Naive thymus-derived CD8-positive, alpha-beta T cell (primary cell): ENCODE data around the gene KSR2. TPM values are rescaled to one million over a fixed set of nuclear protein-coding genes. Genes with fewer than 3 reads are reported as not detected.

ENCODE experiments used
- ATAC-seq, 2 donors: fragments of 150-1000 bp; cut with Tn5 transposase in 1 of 2; sonication (Bioruptor Pico), chemical (Tn5 transposase) in 1 of 2; 1 replicate in 1 of 2; 2 replicates in 1 of 2; pipeline ENCODE4 v1.10.0; 2021; ENCODE audit warnings: mild to moderate bottlenecking in 2 of 2, moderate library complexity in 2 of 2
- POLR2A ChIA-PET: fragments of 350-600 bp; sonication (Branson Sonifier 250); formaldehyde crosslinking; loops from one replicate; lab custom pipeline; 2021; ENCODE audit warnings: antibody characterized with exemption; lab: Charles Lee
- DNase-seq, 10 donors: peaks; one replicate each; pipeline versions ENCODE4 v3.0.0 to v3.0.0-alpha.2; 2020 to 2022
- H3K27ac Mint-ChIP-seq, 10 donors: one replicate each; pipeline ENCODE4 v1.8.0; 2020 to 2022; ENCODE audit warnings: mild to moderate bottlenecking in 10 of 10, mixed read lengths in 10 of 10, moderate library complexity in 4 of 10, inconsistent platforms in 1 of 10
- H3K27me3 Mint-ChIP-seq, 5 donors: one replicate each; pipeline ENCODE4 v1.8.0; 2021 to 2022; ENCODE audit warnings: mixed read lengths in 5 of 5
- H3K36me3 Mint-ChIP-seq, 3 donors: one replicate each; pipeline ENCODE4 v1.8.0; 2020 to 2022; ENCODE audit warnings: mixed read lengths in 3 of 3, mild to moderate bottlenecking in 2 of 3, inconsistent platforms in 1 of 3
- H3K4me1 Mint-ChIP-seq, 4 donors: one replicate each; pipeline ENCODE4 v1.8.0; 2021 to 2022; ENCODE audit warnings: mixed read lengths in 4 of 4
- H3K4me3 Mint-ChIP-seq, 10 donors: one replicate each; pipeline ENCODE4 v1.8.0; 2020 to 2022; ENCODE audit warnings: mild to moderate bottlenecking in 10 of 10, mixed read lengths in 10 of 10, moderate library complexity in 6 of 10, inconsistent platforms in 1 of 10
- H3K9me3 Mint-ChIP-seq, 9 donors: one replicate each; pipeline ENCODE4 v1.8.0; 2020 to 2022; ENCODE audit warnings: mixed read lengths in 9 of 9, mild to moderate bottlenecking in 3 of 9, inconsistent platforms in 1 of 9, moderate library complexity in 1 of 9
- polyA plus RNA-seq, 3 donors: library from polyadenylated mRNA; unstranded; fragments of 300-500 nt; fragmentation: Illumina TruSeq; gene quantifications; one replicate each; pipeline ENCODE4 v1.2.3, GENCODE V29; 2021
- total RNA-seq, 8 experiments: library from RNA in 2 of 8; stranded (reverse) in 2 of 8; gene quantifications; one replicate each; pipeline ENCODE4 v1.2.3 and lab custom pipeline; 2021 to 2026

Gene KSR2
- total and polyA plus RNA-seq, 5 experiments from 2014 or later = not detected

DNA sequence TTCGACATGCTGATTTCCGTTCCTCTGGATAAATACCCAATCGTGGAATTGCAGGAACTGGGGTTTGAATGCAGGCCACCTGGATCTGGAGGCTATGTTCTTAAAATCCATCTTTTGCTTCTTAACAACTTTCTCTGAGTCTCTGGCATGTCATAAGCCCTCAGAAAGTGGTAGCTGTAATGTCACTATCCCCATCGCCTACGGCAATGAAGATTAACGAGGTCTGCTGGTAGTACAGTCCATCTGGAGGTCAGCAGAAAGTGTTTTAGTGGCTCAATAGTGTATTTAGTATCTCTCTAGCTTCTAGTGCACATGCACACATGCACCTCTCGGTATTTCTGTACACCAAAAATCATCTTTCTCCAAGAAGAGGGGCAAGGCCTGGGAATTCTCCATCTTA lies 477.1 kb downstream of the KSR2 start:
- Mint-ChIP-seq H3K27me3 (peaks cover 0 to 11% (median 0%) of the 10 kb centered on the region in 5 donors), H3K4me3 (no peak overlapping the region), H3K27ac (no peak overlapping the region), H3K9me3 (peaks cover 0 to 10% (median 0%) of the 10 kb centered on the region in 9 donors), H3K4me1 (no peaks in the 10 kb centered on the region), H3K36me3 (no peaks in the 10 kb centered on the region)
- ATAC-seq = no peak
- no peak for DNase-seq
- POLR2A ChIA-PET = no interaction called here

DNA sequence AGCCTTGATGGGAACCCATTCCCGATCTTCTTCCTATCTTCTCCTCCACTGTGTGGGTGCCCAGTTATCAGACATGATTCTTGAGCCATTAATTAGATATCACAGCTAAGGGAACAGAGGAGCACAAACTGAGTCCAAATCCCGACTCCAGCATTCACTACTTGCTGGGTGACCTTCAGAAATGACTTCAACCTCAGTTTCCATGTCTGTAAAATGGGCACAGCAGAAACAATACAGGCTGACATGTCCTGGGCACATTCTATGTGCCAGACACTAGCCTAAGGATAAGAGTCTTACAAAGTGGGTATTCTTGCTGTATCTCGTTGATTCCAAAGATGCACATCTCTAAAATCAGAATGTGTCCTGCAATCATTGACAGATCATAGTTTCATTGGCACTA lies 478.7 kb downstream of the KSR2 start:
- Mint-ChIP-seq H3K27me3 (peaks cover 0 to 11% (median 0%) of the 10 kb centered on the region in 5 donors), H3K27ac (no peak overlapping the region), H3K36me3 (no peaks in the 10 kb centered on the region), H3K9me3 (peaks cover 0 to 10% (median 2%) of the 10 kb centered on the region in 9 donors), H3K4me1 (no peaks in the 10 kb centered on the region), H3K4me3 (no peak overlapping the region)
- ATAC-seq (no peak), DNase-seq (no peak)
- POLR2A ChIA-PET = no interaction called here

DNA sequence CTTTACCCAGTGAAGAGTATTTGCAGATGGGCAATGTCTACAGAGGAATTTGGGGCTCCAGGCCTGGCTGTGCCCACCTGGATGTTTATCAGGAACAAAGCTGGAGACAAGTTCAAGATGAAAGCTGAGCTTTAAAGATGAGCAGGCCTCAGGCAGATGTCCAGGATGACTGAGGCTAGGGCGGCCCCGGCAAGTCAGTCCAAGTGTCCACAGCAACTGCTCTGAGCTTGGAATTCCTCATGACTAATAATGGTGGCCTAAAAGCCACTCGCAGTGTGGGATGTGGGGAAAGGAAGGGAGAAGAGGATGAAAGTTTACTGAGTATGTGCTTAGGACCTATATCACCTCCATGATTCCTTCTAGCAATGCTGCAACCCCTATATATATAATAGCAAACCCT lies 479.1 kb downstream of the KSR2 start:
- H3K27ac Mint-ChIP-seq = no peak overlapping the region
- POLR2A ChIA-PET = no interaction called here
- ATAC-seq (no peak), DNase-seq (no peak)
- no peaks in the 10 kb centered on the region for H3K36me3 Mint-ChIP-seq
- H3K9me3 Mint-ChIP-seq = peaks cover 0 to 5% (median 2%) of the 10 kb centered on the region in 9 donors
- no peak overlapping the region for H3K4me3 Mint-ChIP-seq
- H3K27me3 Mint-ChIP-seq = peaks cover 0 to 11% (median 0%) of the 10 kb centered on the region in 5 donors
- no peaks in the 10 kb centered on the region for H3K4me1 Mint-ChIP-seq

DNA sequence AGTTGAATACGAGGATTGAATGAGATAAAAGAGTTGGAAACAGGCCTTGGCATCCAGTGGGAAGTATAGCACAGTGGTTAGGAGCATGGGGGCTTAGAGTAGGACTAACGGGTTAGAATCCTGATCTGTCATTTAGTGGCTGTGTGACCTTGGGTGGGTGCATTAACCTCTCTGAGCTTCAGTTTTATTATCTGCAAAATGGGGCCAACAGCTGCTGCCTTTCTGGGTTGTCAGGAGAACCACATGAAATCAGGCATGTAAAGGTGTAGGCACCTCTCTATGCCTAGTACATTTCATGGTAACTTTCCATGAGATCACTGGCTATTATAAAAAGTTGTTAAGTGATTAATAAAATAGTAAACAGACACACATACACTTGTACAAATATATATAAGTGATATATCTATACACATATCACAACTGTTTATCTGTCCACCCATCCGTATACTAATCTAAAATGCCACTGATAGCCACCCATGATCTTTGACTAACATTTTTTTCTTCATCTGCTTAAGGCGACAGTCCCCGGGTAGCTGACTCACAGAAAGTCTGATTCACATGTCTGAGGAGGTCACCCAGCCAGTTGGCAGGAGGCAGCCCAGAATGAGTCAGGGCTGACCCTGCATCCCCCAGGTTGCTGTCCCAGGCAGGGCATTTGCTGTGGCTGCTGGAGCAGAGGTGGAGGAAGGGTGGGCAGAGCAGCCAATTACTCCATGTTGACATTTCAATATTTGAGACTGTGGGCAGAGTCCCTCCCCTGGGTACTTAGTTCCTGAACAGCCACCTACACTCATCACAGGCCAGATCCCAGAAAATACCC lies 481.7 kb downstream of the KSR2 start:
- no peak overlapping the region for H3K4me3 Mint-ChIP-seq
- POLR2A ChIA-PET = no interaction called here
- no peaks in the 10 kb centered on the region for H3K4me1 Mint-ChIP-seq
- H3K27ac Mint-ChIP-seq = no peak overlapping the region
- ATAC-seq = no peak
- no peak for DNase-seq
- H3K9me3 Mint-ChIP-seq = peaks cover 0 to 6% (median 0%) of the 10 kb centered on the region in 9 donors
- peaks cover 0 to 6% (median 1%) of the 10 kb centered on the region in 5 donors for H3K27me3 Mint-ChIP-seq
- no peaks in the 10 kb centered on the region for H3K36me3 Mint-ChIP-seq

DNA sequence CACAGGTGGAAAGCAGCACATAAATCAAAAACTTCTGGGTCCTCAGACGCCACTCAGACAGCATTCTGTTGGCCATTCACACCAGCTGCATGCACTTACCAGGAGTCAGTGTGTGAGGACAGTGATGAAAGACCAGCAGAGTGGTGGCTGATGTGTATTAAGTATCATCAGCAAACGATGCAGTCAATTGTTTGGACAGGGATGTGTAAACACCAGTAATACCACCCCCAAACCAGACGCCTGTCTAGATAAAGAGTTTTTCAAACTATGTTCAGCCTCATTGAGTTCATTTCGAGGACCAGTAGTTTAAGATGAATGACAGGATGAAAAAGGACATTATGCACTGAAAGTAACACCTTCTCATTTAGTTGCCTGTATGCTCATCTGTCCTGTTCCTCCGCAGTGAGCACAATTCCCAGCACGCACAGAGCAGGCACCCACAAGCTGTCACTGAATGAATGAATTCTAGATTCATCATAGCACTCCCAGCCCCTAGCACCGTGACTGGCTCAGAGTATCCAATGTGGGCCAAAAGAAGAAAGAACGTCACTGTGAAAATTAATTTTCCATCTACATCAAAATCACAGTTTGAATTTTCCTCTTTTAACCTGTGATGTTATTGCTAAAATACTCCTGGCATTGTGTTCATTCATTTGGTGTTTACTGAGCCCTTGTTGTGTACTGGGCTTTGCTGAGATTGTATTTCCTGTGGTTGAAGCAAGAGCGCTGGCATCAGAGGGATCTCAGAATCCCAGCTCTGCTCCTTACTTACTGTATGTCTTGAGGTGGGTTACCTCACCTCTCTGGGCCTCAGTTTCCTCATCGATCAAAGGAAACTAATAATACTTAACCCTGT lies 482.6 kb downstream of the KSR2 start:
- DNase-seq (no peak), ATAC-seq (no peak)
- H3K4me3 Mint-ChIP-seq = no peak overlapping the region
- H3K4me1 Mint-ChIP-seq = no peaks in the 10 kb centered on the region
- no peaks in the 10 kb centered on the region for H3K36me3 Mint-ChIP-seq
- H3K27me3 Mint-ChIP-seq = peaks cover 0 to 6% (median 1%) of the 10 kb centered on the region in 5 donors
- H3K27ac Mint-ChIP-seq = no peak overlapping the region
- H3K9me3 Mint-ChIP-seq = peaks cover 0 to 8% (median 2%) of the 10 kb centered on the region in 9 donors
- POLR2A ChIA-PET = no interaction called here

DNA sequence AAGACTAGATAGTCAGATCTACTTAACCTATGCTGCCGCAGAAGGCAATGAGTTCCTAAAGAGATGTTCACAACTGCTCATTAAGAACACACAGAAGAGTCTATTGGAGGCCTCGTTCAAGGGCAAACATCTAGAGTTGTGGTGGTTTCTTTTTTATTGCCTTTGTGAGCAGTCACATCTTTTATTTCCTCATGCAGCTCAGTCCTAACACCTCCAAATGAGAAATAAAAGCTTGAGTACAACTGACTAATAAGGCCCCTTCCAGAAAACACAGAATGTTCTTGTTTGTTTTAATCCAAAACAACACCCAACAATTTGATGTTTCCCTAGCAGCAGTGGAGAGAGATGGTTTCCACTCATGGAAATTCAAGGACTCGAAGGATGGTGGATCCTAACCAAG lies 483.9 kb downstream of the KSR2 start:
- no peaks in the 10 kb centered on the region for H3K36me3 Mint-ChIP-seq
- no peak overlapping the region for H3K27ac Mint-ChIP-seq
- DNase-seq = no peak
- H3K9me3 Mint-ChIP-seq = peaks cover 0 to 11% (median 5%) of the 10 kb centered on the region in 9 donors
- no peak overlapping the region for H3K4me3 Mint-ChIP-seq
- POLR2A ChIA-PET = no interaction called here
- H3K4me1 Mint-ChIP-seq = no peaks in the 10 kb centered on the region
- H3K27me3 Mint-ChIP-seq = peaks cover 0 to 9% (median 2%) of the 10 kb centered on the region in 5 donors
- ATAC-seq = no peak

DNA sequence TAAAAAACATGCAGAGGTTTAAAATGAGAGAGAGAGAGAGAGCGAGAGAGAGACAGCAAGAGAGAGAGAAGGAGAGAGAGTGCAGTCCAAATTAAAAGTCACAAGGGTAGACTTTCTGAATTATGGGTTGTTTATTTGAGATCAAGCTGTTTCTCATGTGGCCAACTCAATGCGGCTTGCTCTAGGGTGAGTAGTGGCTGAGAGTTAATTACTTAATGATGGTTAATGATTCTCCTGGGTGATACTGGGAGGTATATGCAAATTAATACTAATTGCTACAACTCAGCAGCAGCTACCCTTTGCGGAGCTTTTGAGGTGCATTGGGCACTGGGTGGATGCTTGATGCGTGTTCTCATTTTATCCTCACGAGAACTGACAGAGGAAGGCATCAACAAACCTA lies 485.3 kb downstream of the KSR2 start:
- ATAC-seq (no peak), DNase-seq (no peak)
- H3K27ac Mint-ChIP-seq = no peak overlapping the region
- H3K27me3 Mint-ChIP-seq = peaks cover 1 to 9% (median 2%) of the 10 kb centered on the region in 5 donors
- no peak overlapping the region for H3K4me3 Mint-ChIP-seq
- H3K4me1 Mint-ChIP-seq = no peaks in the 10 kb centered on the region
- H3K9me3 Mint-ChIP-seq = peaks cover 0 to 9% (median 5%) of the 10 kb centered on the region in 9 donors
- POLR2A ChIA-PET = no interaction called here
- no peaks in the 10 kb centered on the region for H3K36me3 Mint-ChIP-seq

DNA sequence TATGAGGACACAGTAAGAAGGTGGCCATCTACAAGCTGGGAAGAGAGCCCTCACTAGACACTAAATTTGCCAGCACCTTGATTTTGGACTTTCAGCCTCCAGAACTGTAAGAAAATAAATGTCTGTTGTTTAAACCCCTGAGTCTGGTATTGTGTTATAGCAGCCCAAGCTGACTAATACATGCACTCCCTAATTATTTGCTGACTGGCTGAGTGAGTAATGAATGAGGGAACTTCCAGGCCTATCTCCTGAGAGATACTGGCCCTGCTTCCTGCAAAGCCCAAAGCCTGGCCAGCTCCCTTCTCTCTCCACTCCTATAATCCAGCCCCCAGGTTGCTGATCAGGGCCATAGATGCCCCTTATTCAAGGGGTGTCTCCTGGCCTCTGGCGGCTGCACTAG lies 487.3 kb downstream of the KSR2 start:
- Mint-ChIP-seq H3K4me1 (no peaks in the 10 kb centered on the region), H3K9me3 (peaks cover 0 to 9% (median 4%) of the 10 kb centered on the region in 9 donors), H3K36me3 (no peaks in the 10 kb centered on the region), H3K4me3 (no peak overlapping the region), H3K27me3 (peaks cover 0 to 16% (median 5%) of the 10 kb centered on the region in 5 donors), H3K27ac (no peak overlapping the region)
- POLR2A ChIA-PET = no interaction called here
- ATAC-seq = no peak
- no peak for DNase-seq

DNA sequence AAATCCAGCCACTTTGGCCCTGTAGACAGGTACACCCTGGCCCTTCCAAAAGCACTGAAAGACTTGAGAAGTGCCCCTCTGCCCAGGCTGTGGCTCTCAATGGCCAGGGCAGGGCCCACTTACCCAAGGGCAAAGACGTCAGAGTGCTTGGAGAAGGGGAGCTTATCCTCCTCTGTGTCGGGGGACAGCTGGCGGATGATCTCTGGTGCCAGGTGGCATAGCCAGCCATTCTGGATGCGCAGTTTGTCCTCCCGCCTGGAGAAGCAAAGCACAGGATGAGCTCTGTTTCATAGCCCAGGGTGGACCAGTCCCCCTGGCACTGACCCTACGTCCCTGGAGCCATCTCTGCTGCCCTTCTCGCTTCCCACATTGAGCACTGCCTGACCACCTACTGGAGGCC lies 492.4 kb downstream of the KSR2 start:
- Mint-ChIP-seq H3K4me1 (no peaks in the 10 kb centered on the region), H3K27me3 (peaks cover 4 to 25% (median 9%) of the 10 kb centered on the region in 5 donors), H3K27ac (no peak overlapping the region), H3K4me3 (no peak overlapping the region), H3K9me3 (peaks cover 0 to 8% (median under 1%) of the 10 kb centered on the region in 9 donors), H3K36me3 (no peaks in the 10 kb centered on the region)
- POLR2A ChIA-PET = no interaction called here
- ATAC-seq (no peak), DNase-seq (no peak)

DNA sequence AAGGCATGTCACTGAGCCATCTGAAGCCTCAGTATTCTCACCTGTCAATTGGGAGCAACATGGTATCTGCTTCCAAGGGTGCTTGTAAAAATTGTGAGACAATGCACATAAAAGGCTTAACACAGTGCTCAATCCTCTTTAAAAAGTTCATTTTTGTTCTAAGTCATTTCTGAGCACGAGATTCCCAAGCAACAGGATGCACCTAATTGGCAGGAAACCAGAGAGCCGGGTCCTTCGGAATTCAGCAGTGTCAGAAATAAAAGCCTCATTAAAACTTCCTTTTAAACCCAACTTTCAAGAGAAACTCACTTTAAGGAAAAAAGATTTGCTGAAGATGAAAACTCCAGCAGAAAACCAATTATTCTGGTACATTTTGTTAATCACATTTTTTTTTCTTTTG lies 494.9 kb downstream of the KSR2 start:
- ATAC-seq (no peak), DNase-seq (no peak)
- peaks cover 4 to 22% (median 9%) of the 10 kb centered on the region in 5 donors for H3K27me3 Mint-ChIP-seq
- peaks cover 0 to 11% (median 4%) of the 10 kb centered on the region in 9 donors for H3K9me3 Mint-ChIP-seq
- peaks cover 0 to 3% (median 0%) of the 10 kb centered on the region in 3 donors for H3K36me3 Mint-ChIP-seq
- no peaks in the 10 kb centered on the region for H3K4me1 Mint-ChIP-seq
- H3K27ac Mint-ChIP-seq = no peak overlapping the region
- H3K4me3 Mint-ChIP-seq = no peak overlapping the region
- POLR2A ChIA-PET = no interaction called here

DNA sequence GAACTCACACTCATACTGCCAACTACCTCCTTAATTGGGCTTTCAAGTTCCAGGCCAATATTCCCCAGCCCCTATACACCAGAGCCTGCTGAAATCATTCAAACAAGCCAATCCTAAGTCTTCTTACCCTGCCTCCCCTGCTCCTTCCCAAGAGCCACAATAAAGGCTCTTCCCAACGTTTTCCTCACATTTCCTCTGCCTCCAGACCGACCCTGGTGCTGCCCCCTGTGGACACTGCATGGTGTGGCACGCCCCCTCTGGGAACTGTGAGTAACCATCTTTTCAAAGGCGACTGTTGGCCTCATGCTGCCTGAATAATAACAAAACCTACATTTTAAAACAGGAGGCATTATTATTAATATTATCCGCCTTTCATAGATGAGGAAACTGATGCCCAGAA lies 495.8 kb downstream of the KSR2 start:
- DNase-seq (no peak), ATAC-seq (no peak)
- no peak overlapping the region for H3K27ac Mint-ChIP-seq
- POLR2A ChIA-PET = no interaction called here
- H3K4me3 Mint-ChIP-seq = no peak overlapping the region
- no peaks in the 10 kb centered on the region for H3K4me1 Mint-ChIP-seq
- H3K36me3 Mint-ChIP-seq = peaks cover 0 to 3% (median 0%) of the 10 kb centered on the region in 3 donors
- H3K27me3 Mint-ChIP-seq = peaks cover 4 to 22% (median 9%) of the 10 kb centered on the region in 5 donors
- peaks cover 0 to 11% (median 4%) of the 10 kb centered on the region in 9 donors for H3K9me3 Mint-ChIP-seq

DNA sequence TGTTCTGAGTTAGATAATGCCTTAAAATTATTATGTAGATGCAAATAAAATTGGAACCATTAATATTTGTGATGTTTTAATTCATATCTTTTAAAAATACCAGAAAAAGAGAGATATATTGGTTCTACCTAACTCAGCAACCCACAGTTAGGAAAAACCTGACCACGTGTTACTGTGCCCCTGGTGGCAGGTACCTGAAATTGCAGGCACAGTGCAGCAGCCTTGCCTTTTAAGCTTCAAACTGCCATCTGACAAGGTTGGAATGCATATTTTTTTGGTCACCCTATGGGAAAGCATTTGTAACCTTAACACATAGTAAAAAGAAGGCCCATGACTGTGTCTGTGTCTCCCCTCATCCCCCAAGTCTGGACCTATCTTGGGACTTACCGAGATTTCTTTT lies 498.0 kb downstream of the KSR2 start:
- Mint-ChIP-seq H3K9me3 (peaks cover 0 to 11% (median 4%) of the 10 kb centered on the region in 9 donors), H3K27ac (no peak overlapping the region), H3K4me3 (no peak overlapping the region), H3K36me3 (peaks cover 0 to 3% (median 0%) of the 10 kb centered on the region in 3 donors), H3K27me3 (peaks cover 4 to 17% (median 5%) of the 10 kb centered on the region in 5 donors), H3K4me1 (no peaks in the 10 kb centered on the region)
- POLR2A ChIA-PET = no interaction called here
- ATAC-seq (no peak), DNase-seq (no peak)
